Measurements from ENCODE around the gene NUBP1.

NUBP1 gene

DNA sequence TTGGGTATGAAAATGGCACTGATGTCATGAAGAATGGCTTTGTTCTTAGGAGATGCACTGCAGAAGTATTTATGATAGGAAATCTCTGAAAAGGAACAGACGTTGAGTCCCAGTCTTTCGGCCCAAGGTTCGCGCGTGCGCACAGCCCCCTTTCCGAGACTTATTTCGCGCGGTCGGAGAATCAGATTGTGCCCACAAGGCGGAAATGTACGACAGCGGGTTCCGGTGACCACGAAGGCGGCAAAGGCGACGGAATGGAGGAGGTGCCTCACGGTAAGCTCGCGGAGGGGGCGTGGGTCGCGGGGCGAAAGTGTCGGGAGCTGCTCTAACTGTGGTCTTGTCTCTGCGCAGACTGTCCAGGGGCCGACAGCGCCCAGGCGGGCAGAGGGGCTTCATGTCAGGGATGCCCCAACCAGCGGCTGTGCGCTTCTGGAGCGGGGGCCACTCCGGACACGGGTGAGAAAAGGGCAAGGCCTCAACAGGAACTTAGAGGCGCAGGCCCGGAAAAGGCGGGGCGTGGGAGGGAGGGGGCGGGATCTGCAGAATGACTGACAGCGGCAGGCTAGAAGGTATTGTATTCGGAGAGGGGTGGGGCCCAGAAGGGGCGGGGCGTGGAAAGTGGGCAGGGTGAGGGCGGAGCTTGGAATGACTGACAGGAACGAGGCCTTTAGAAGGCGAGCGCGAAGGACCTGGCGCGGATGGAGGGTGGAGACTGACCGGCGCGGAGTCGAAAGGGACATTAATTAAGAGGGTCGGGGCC lies at the start of gene NUBP1:
Gene NUBP1, plus strand, starts transcription at position 233 of the 760 bp plus-strand sequence. Its CDS starts 22 bp downstream, at position 255.
- Mint-ChIP-seq H3K36me3 (ENCODE audit: low read depth) (peaks cover 13% of the 10 kb centered on the region), H3K4me3 (peak within 1 kb of the TSS; percentile 86 to 91 (median 88))

DNA sequence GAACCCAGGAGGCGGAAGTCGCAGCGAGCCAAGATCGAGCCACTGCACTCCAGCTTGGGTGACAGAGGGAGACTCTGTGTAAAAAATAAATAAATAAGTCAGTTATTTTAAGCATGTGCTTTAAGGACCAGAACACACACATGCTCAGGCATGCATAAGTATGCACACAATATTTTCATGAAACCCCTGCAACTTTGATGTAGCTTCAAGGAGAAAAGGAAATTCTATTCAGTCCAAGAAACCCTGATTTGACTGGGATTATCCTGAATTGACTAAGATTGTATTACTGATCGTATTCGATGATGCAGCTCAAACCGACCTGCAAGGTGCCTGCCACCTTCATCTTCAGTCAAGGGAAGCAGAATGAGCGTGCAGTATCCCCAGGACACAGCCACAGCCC lies 49.8 kb upstream of the NUBP1 start:
- Mint-ChIP-seq H3K9me3 (peaks cover 3% of the 10 kb centered on the region), H3K27me3 (ENCODE audit: low read depth) (peaks cover 11% of the 10 kb centered on the region), H3K4me3 (no peak overlapping the region), H3K36me3 (ENCODE audit: low read depth) (no peaks in the 10 kb centered on the region), H3K4me1 (no peaks in the 10 kb centered on the region), H3K27ac (no peak overlapping the region)
- TF ChIP-seq CTCF (IDR thresholded peaks at IDR 0.05; ENCODE audit: unreplicated experiment in 3 of 3): no peak

More for the DNA sequence above, at the start of gene NUBP1:
- Mint-ChIP-seq H3K9me3 (no peaks in the 10 kb centered on the region), H3K4me1 (peaks cover 41% of the 10 kb centered on the region), H3K27me3 (ENCODE audit: low read depth) (peaks cover 3% of the 10 kb centered on the region), H3K27ac (peak within 1 kb of the TSS; percentile 99 to 100 (median 99))
- TF ChIP-seq CTCF (IDR thresholded peaks at IDR 0.05; ENCODE audit: unreplicated experiment in 3 of 3): no peak

GRCh38 chr16:10694306-10694705 lies 49.3 kb upstream of the NUBP1 start:
- no peaks in the 10 kb centered on the region for H3K36me3 Mint-ChIP-seq (ENCODE audit: low read depth)

DNA sequence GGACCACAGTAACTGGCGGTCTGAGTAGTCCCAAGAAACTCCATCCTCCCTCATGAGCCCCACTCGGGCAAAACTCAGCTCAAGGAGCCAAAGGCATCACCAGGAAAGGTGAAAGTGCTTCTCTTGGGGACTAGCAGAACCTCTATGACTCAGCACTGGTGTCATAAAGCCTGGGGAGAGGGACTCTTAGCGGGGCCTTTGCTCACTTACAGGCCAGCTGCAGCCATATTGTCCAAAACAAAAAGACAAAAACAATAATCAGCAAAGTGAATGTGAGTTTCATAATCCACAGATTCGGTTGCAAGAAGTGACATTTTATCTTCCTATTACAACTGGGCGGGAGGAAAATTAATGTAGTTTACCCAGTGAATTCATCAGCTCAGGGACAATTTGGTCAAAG lies 48.8 kb upstream of the NUBP1 start, which contains the start of gene TEKT5:
Gene TEKT5, minus strand, starts transcription at position 101 of the 400 bp plus-strand sequence. Its CDS starts 57 bp downstream, at position 44.
- H3K27ac Mint-ChIP-seq: no peak within 1 kb of the TSS
- H3K4me1 Mint-ChIP-seq: no peaks in the 10 kb centered on the region
- H3K27me3 Mint-ChIP-seq (ENCODE audit: low read depth): peaks cover 11% of the 10 kb centered on the region
- no peak for TF ChIP-seq CTCF (IDR thresholded peaks at IDR 0.05; ENCODE audit: unreplicated experiment in 3 of 3)
- peaks cover 3% of the 10 kb centered on the region for H3K9me3 Mint-ChIP-seq
- H3K4me3 Mint-ChIP-seq: no peak within 1 kb of the TSS
- no peaks in the 10 kb centered on the region for H3K36me3 Mint-ChIP-seq (ENCODE audit: low read depth)

More at GRCh38 chr16:10694306-10694705, 49.3 kb upstream of the NUBP1 start:
- Mint-ChIP-seq H3K27me3 (ENCODE audit: low read depth) (peaks cover 11% of the 10 kb centered on the region), H3K4me1 (no peaks in the 10 kb centered on the region), H3K9me3 (peaks cover 3% of the 10 kb centered on the region), H3K4me3 (no peak overlapping the region), H3K27ac (no peak overlapping the region)
- TF ChIP-seq CTCF (IDR thresholded peaks at IDR 0.05; ENCODE audit: unreplicated experiment in 3 of 3): no peak

GRCh38 chr16:10699756-10700155 lies 43.9 kb upstream of the NUBP1 start:
- no peaks in the 10 kb centered on the region for H3K36me3 Mint-ChIP-seq (ENCODE audit: low read depth)
- no peaks in the 10 kb centered on the region for H3K4me1 Mint-ChIP-seq
- H3K27me3 Mint-ChIP-seq (ENCODE audit: low read depth): peaks cover 8% of the 10 kb centered on the region
- no peak for TF ChIP-seq CTCF (IDR thresholded peaks at IDR 0.05; ENCODE audit: unreplicated experiment in 3 of 3)
- H3K4me3 Mint-ChIP-seq: no peak overlapping the region
- no peak overlapping the region for H3K27ac Mint-ChIP-seq
- no peaks in the 10 kb centered on the region for H3K9me3 Mint-ChIP-seq

GRCh38 chr16:10708969-10709368 lies 34.7 kb upstream of the NUBP1 start:
- Mint-ChIP-seq H3K36me3 (ENCODE audit: low read depth) (no peaks in the 10 kb centered on the region), H3K27me3 (ENCODE audit: low read depth) (no peaks in the 10 kb centered on the region), H3K27ac (no peak overlapping the region), H3K4me1 (no peaks in the 10 kb centered on the region), H3K9me3 (peaks cover 4% of the 10 kb centered on the region), H3K4me3 (no peak overlapping the region)
- TF ChIP-seq CTCF (IDR thresholded peaks at IDR 0.05; ENCODE audit: unreplicated experiment in 3 of 3): no peak

Measured in nephron (organoid).